Caco-2 (cell line): ENCODE data around the gene C17orf114.
A peak's percentile ranks its signal among the peaks of the same experiment; 100 is the strongest.

ENCODE experiments used
- BruUV-seq: library from RNA; stranded (reverse); fragments of 400-500 nt; replicated peaks from 2 replicates; lab custom pipeline; 2021; lab: Mats Ljungman, UMichigan
- CTCF ChIA-PET: fragments of 300-600 bp; sonication (Branson Sonifier 250); formaldehyde crosslinking; loops from one replicate; lab custom pipeline; 2022; ENCODE audit warnings: antibody characterized with exemption; lab: Charles Lee
- POLR2A ChIA-PET: fragments of 300-600 bp; sonication (Branson Sonifier 250); formaldehyde crosslinking; loops from one replicate; lab custom pipeline; 2022; ENCODE audit warnings: antibody characterized with exemption; lab: Charles Lee
- DNase-seq, 2 experiments: peaks; one replicate each; pipeline versions ENCODE4 v3.0.0 to v3.0.0-alpha.2; 2020 to 2022
- H3K27me3 ChIP-seq: replicated peaks from 2 replicates; pipeline ENCODE4 v1.6.0; 2011; ENCODE audit warnings: low read length; ENCODE audit not compliant: control insufficient read depth, insufficient read depth
- H3K36me3 ChIP-seq: 2 replicates; pipeline ENCODE4 v1.5.1; 2011; ENCODE audit warnings: low read length; ENCODE audit not compliant: control insufficient read depth, insufficient read depth
- H3K4me1 ChIP-seq: fragments of 250-450 bp; sonication (Bioruptor Pico); 2 replicates; pipeline ENCODE4 v1.5.1; 2020; ENCODE audit warnings: mild to moderate bottlenecking
- H3K4me3 ChIP-seq: 2 replicates; pipeline ENCODE4 v1.5.1; 2011; ENCODE audit warnings: low read depth, mild to moderate bottlenecking, control low read depth, low read length
- H3K9me3 ChIP-seq: fragments of 250-450 bp; sonication (Bioruptor Pico); 2 replicates; pipeline ENCODE4 v1.5.1; 2020; ENCODE audit warnings: mild to moderate bottlenecking, moderate library complexity
- H3K27ac Mint-ChIP-seq: one replicate; pipeline ENCODE4 v1.8.0; 2022; ENCODE audit warnings: mixed read lengths; ENCODE audit not compliant: unreplicated experiment
- H3K27me3 Mint-ChIP-seq: one replicate; pipeline ENCODE4 v1.8.0; 2022; ENCODE audit warnings: mixed read lengths; ENCODE audit not compliant: insufficient read depth, unreplicated experiment
- H3K36me3 Mint-ChIP-seq: one replicate; pipeline ENCODE4 v1.8.0; 2022; ENCODE audit warnings: mild to moderate bottlenecking, mixed read lengths; ENCODE audit not compliant: insufficient read depth, unreplicated experiment
- H3K4me1 Mint-ChIP-seq: one replicate; pipeline ENCODE4 v1.8.0; 2022; ENCODE audit warnings: low read depth, mixed read lengths; ENCODE audit not compliant: unreplicated experiment
- H3K4me3 Mint-ChIP-seq: one replicate; pipeline ENCODE4 v1.8.0; 2022; ENCODE audit warnings: mild to moderate bottlenecking, moderate library complexity, mixed read lengths; ENCODE audit not compliant: unreplicated experiment
- H3K9me3 Mint-ChIP-seq: one replicate; pipeline ENCODE4 v1.8.0; 2022; ENCODE audit warnings: mixed read lengths; ENCODE audit not compliant: unreplicated experiment
- intact Hi-C: fragments of 100-400 bp; cut with micrococcal nuclease; formaldehyde crosslinking; loops from one replicate; pipeline ENCODE4 v1.10.0; 2022; ENCODE audit not compliant: unreplicated experiment
- TF ChIP-seq, protein P1 (sequence below), 2 experiments: fragments of 200-600 bp in 1 of 2; IDR thresholded peaks; 1 replicate in 1 of 2; 2 replicates in 1 of 2; pipeline versions ENCODE4 v1.5.1 to v1.8.0; 2011 to 2022; ENCODE audit warnings: antibody characterized with exemption in 1 of 2, control low read depth in 1 of 2, inconsistent platforms in 1 of 2, low read depth in 1 of 2, low read length in 1 of 2, mild to moderate bottlenecking in 1 of 2, moderate library complexity in 1 of 2; ENCODE audit not compliant: insufficient read depth in 1 of 2, severe bottlenecking in 1 of 2, unreplicated experiment in 1 of 2

Gene C17orf114

GRCh38 chr17:4806456-4806776 is 4.3 kb upstream of the C17orf114 start:
- peak overlapping the region; percentile 51 for H3K4me3 Mint-ChIP-seq

DNA sequence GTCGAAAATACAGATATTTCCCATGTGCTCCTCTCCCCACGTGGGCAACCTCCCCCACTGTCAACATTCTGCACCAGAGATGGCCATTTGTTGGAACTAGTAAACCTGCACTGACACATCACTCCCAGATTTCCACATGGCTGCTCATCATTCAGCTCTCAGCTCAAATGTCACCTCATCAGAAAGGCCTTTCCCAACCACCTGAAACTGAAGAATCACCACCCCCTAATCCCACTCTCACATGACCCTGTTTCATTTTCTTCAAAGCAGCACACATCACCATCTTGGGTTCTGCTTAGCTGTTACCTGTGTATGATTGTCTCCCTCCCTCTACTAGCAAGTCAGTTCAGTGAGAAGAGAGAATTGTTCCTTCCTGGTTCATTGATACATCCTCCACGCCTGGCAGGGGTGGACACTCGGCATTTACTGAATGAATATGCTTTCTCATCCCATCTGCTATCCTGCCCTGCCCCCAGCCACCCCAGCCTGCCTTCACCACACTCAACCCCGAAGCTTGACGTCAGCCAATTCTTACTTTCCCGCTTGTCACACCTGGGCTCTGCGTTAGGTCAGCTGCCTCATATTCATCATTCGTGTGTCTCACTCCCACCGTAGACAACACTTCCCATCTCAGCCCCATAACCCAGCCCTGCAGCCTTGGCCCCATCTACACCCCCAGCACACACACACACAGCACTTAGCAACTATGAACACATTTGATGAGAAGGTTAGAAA is 1.5 kb downstream of the C17orf114 start:
- Mint-ChIP-seq H3K36me3 (peaks cover 15% of the 10 kb centered on the region), H3K4me3 (no peak overlapping the region), H3K27ac (no peak overlapping the region), H3K27me3 (no peaks in the 10 kb centered on the region), H3K4me1 (peaks cover 7% of the 10 kb centered on the region), H3K9me3 (no peaks in the 10 kb centered on the region)
- Histone ChIP-seq H3K27me3 (no peaks in the 10 kb centered on the region), H3K9me3 (no peaks in the 10 kb centered on the region), H3K4me1 (no peaks in the 10 kb centered on the region), H3K4me3 (no peak overlapping the region), H3K36me3 (no peaks in the 10 kb centered on the region)
- POLR2A ChIA-PET: no interaction called here
- BruUV-seq: no TSS peak
- TF ChIP-seq, protein P1, sequence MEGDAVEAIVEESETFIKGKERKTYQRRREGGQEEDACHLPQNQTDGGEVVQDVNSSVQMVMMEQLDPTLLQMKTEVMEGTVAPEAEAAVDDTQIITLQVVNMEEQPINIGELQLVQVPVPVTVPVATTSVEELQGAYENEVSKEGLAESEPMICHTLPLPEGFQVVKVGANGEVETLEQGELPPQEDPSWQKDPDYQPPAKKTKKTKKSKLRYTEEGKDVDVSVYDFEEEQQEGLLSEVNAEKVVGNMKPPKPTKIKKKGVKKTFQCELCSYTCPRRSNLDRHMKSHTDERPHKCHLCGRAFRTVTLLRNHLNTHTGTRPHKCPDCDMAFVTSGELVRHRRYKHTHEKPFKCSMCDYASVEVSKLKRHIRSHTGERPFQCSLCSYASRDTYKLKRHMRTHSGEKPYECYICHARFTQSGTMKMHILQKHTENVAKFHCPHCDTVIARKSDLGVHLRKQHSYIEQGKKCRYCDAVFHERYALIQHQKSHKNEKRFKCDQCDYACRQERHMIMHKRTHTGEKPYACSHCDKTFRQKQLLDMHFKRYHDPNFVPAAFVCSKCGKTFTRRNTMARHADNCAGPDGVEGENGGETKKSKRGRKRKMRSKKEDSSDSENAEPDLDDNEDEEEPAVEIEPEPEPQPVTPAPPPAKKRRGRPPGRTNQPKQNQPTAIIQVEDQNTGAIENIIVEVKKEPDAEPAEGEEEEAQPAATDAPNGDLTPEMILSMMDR (IDR thresholded peaks at IDR 0.05; ENCODE audit: insufficient read depth in 1 of 2, low read depth in 1 of 2, low read length in 1 of 2, severe bottlenecking in 1 of 2, unreplicated experiment in 1 of 2): no peak
- CTCF ChIA-PET: no interaction called here
- intact Hi-C loops: no loop called here
- DNase-seq: no peak

More at GRCh38 chr17:4806456-4806776, 4.3 kb upstream of the C17orf114 start:
- no peaks in the 10 kb centered on the region for H3K36me3 ChIP-seq
- H3K27me3 ChIP-seq: no peaks in the 10 kb centered on the region
- TF ChIP-seq, protein P1 (IDR thresholded peaks at IDR 0.05; ENCODE audit: insufficient read depth in 1 of 2, low read depth in 1 of 2, low read length in 1 of 2, severe bottlenecking in 1 of 2, unreplicated experiment in 1 of 2): no peak
- Mint-ChIP-seq H3K36me3 (peaks cover 15% of the 10 kb centered on the region), H3K27ac (no peak overlapping the region), H3K9me3 (no peaks in the 10 kb centered on the region), H3K4me1 (no peaks in the 10 kb centered on the region), H3K27me3 (no peaks in the 10 kb centered on the region)
- DNase-seq: no peak
- H3K4me3 ChIP-seq: peak overlapping the region; percentile 55
- no TSS peak for BruUV-seq
- no peaks in the 10 kb centered on the region for H3K9me3 ChIP-seq
- no peaks in the 10 kb centered on the region for H3K4me1 ChIP-seq
- POLR2A ChIA-PET: interaction anchor here (0.5 to 1.0 kb wide), 3 partner anchors 10 to 144 kb away, joined by 4 to 5 read pairs (median 4); partner anchors contain the start of gene PSMB6
- CTCF ChIA-PET: interaction anchor here (0.5 to 1.6 kb wide), 3 partner anchors 16 to 110 kb away, joined by 3 to 9 read pairs (median 4); partner anchors contain the start of gene ARRB2
- intact Hi-C loops: no loop called here

DNA sequence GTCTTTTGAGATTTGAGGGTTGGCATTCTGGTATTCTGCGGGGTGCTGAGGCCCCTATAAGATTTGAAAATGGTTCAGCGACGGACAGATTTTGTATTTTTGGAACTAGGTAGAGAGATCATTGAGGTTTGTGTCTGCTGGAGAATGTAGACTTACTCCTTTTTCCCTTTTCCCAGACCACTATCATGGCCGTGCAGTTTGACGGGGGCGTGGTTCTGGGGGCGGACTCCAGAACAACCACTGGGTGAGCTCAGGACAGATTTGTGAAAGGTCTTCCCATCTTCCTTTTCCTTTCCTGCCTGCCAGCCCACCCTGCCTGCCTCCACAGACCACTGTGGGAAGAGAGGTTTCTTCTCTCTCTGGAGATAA is 5.6 kb downstream of the C17orf114 start:
- Histone ChIP-seq H3K4me1 (no peaks in the 10 kb centered on the region), H3K9me3 (no peaks in the 10 kb centered on the region), H3K4me3 (peak overlapping the region; percentile 82), H3K36me3 (no peaks in the 10 kb centered on the region), H3K27me3 (no peaks in the 10 kb centered on the region)
- peak in 1 of 2 experiments; percentile 49 for DNase-seq
- CTCF ChIA-PET: interaction anchor here (0.6 to 1.1 kb wide), 4 partner anchors 14 to 245 kb away, joined by 3 to 4 read pairs (median 3); no protein-coding TSS in a partner anchor
- Mint-ChIP-seq H3K36me3 (peaks cover 16% of the 10 kb centered on the region), H3K27ac (peak overlapping the region; percentile 95), H3K4me1 (peaks cover 7% of the 10 kb centered on the region), H3K27me3 (no peaks in the 10 kb centered on the region), H3K4me3 (peak overlapping the region; percentile 98), H3K9me3 (no peaks in the 10 kb centered on the region)
- intact Hi-C loops: loop anchor here (1.0 kb wide), 1 partner anchor 93 kb away; no protein-coding TSS in a partner anchor
- POLR2A ChIA-PET: interaction anchor here (0.6 to 1.7 kb wide), 4 partner anchors 10 to 86 kb away, joined by 3 to 10 read pairs (median 4); partner anchors contain the start of genes ARRB2 and PLD2
- no TSS peak for BruUV-seq
- TF ChIP-seq, protein P1 (IDR thresholded peaks at IDR 0.05; ENCODE audit: insufficient read depth in 1 of 2, low read depth in 1 of 2, low read length in 1 of 2, severe bottlenecking in 1 of 2, unreplicated experiment in 1 of 2): no peak
